VCaP (cell line): ENCODE measurements around the gene INO80C.

Source experiments
- H3K27ac ChIP-seq: fragments of 450-650 bp; 2 replicates; pipeline ENCODE4 v1.5.1; 2017
- CTCF ChIP-seq: fragments of 450-650 bp; conservative IDR thresholded peaks from 2 replicates; pipeline ENCODE4 v1.5.1; 2017; ENCODE audit warnings: mild to moderate bottlenecking, moderate library complexity

The INO80C gene

GRCh38 chr18:35470435-35470834 is 27.3 kb downstream of the INO80C start:
- TF ChIP-seq CTCF, result no peak
- peak overlapping the region; percentile 61 for H3K27ac ChIP-seq

GRCh38 chr18:35469725-35470124 is 28.0 kb downstream of the INO80C start:
- peak overlapping the region; percentile 61 for H3K27ac ChIP-seq
- TF ChIP-seq CTCF, result no peak

DNA sequence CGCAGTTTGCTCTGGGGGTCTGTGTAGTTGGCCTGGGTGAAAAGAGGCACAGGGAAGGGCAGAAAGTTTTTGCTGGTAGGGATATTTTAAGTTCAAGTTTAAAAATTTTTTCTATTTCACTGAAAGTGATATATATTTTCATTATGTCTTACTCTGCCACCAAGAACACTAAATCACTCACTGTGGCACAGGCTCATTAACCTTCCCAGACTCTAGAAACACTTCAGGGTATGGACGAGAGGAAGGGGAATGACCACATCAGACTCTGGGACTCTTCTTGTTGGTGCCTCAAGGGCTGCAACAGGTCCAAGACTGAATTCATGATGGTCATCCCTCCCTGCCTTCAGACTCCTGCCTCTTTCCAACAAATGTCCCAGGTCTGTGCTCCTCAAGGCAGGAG is 29.0 kb downstream of the INO80C start:
- H3K27ac ChIP-seq, result no peak overlapping the region
- no peak for TF ChIP-seq CTCF

- H3K27ac ChIP-seq, result no peak overlapping the region
Observed at GRCh38 chr18:35467624-35468016, 30.1 kb downstream of the INO80C start.

DNA sequence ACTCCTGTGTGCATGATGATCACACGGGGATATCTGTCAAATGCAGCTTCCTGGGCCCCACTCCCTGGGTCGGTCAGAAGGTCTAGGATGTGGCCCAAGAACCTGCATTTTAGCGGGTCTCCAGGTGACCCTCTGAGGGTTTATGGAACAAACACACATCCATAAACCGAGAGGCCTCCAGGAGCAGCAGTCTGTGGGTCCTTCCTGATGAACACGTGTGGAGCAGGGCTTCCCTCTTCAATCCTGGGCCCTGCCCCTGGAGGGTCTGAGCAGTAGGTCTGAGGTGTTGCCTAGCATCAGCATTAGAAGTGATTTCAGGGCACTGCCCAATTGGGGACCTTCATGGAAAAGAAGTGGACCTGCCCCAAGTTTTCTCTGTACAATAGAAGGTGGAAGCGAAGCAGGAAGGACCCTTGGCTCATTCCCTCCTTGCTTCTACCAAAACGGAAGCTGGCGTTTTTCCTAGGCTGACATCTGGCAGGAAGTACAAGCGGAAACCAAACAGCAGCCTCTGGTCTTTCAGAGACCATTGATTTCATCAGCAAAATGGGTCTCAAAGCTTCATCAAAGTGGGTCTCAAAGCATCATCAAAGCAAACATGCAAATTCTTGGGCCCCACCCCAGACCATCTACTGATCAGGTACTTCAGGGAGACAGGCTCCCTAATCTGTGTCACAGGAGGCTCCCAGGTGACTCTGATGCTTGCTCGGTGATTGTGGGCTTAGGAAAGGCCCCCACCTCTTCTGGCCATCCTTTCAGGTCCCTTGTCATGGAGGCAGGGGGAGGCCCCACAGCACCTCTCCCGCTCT is 30.7 kb downstream of the INO80C start:
- TF ChIP-seq CTCF, result no peak
- H3K27ac ChIP-seq, result no peak overlapping the region

More at GRCh38 chr18:35467624-35468016, 30.1 kb downstream of the INO80C start:
- TF ChIP-seq CTCF, result no peak

GRCh38 chr18:35466334-35466733 is 31.4 kb downstream of the INO80C start:
- no peak for TF ChIP-seq CTCF
- no peak overlapping the region for H3K27ac ChIP-seq

- TF ChIP-seq CTCF, result no peak
- H3K27ac ChIP-seq, result no peak overlapping the region
Observed at GRCh38 chr18:35465329-35465728, 32.4 kb downstream of the INO80C start.
